Cardiac fibroblast (primary cell): ENCODE results near the gene HIC1.

Experiments used
- DNase-seq, 2 donors: peaks; one replicate each; pipeline versions ENCODE4 v3.0.0 to v3.0.0-alpha.2; 2010; ENCODE audit warnings: low read depth in 2 of 2
- H3K4me3 ChIP-seq, 2 donors: replicated peaks in 1 of 2; 1 replicate in 1 of 2; 2 replicates in 1 of 2; pipeline ENCODE4 v1.5.1; 2011; ENCODE audit warnings: low read depth in 2 of 2, low read length in 2 of 2, mild to moderate bottlenecking in 2 of 2, moderate library complexity in 1 of 2
- TF ChIP-seq, protein P1 (sequence below): IDR thresholded peaks from one replicate; pipeline ENCODE4 v1.5.1; 2011; ENCODE audit warnings: low read depth, mild to moderate bottlenecking, low read length, inconsistent platforms

Gene HIC1

DNA sequence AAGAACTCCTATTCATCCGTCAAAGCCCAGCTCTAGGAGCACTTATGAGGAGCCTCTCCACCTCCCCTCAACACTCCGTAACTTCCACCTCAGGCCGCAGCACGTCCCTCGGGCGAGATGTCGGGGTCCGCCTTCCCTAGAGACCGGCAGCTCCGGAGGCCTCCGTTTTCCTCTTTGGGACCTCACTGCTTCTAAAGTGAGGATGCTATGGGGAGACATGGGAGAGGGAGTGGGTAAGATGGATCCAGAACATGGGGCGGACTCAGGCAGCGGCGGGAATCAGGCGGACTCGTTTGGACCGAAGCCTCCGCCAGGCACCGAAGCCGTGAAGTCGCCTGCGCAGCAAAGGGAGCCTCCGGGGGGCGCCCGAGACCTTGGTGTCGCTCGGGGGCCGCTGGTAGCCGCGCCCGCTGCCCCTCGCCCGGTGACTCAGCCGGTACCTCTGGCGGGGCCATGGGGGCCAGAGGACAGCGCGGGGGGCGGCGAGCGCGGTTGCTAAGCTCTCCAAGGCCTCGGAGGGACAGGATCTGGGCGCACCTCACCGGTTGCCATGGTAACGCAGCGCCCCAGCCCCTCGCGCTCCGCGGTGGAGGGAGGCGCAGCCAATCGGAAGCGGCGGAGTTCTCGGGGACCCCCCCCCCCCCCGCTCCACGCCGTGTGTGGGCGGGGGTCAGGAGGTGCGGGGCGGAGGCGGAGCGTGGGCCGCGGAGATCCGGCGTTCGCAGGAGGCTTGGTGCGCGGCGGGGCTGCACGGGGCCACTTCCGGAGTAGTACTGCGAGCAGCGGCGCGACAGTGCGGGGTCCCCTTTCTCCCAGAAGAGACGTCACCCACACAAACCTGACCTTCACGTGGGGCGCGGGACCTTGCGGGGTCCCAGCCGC is 1.3 kb upstream of the HIC1 start:
- TF ChIP-seq, protein P1, sequence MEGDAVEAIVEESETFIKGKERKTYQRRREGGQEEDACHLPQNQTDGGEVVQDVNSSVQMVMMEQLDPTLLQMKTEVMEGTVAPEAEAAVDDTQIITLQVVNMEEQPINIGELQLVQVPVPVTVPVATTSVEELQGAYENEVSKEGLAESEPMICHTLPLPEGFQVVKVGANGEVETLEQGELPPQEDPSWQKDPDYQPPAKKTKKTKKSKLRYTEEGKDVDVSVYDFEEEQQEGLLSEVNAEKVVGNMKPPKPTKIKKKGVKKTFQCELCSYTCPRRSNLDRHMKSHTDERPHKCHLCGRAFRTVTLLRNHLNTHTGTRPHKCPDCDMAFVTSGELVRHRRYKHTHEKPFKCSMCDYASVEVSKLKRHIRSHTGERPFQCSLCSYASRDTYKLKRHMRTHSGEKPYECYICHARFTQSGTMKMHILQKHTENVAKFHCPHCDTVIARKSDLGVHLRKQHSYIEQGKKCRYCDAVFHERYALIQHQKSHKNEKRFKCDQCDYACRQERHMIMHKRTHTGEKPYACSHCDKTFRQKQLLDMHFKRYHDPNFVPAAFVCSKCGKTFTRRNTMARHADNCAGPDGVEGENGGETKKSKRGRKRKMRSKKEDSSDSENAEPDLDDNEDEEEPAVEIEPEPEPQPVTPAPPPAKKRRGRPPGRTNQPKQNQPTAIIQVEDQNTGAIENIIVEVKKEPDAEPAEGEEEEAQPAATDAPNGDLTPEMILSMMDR: peak; percentile 43
- H3K4me3 ChIP-seq: peak overlapping the region; percentile 38 to 69
- DNase-seq: peak; percentile 74 to 80

GRCh38 chr17:2054262-2054511 is 716 bp upstream of the HIC1 start:
- DNase-seq: no peak
- TF ChIP-seq, protein P1: no peak
- H3K4me3 ChIP-seq: peak overlapping the region; percentile 38 to 69

DNA sequence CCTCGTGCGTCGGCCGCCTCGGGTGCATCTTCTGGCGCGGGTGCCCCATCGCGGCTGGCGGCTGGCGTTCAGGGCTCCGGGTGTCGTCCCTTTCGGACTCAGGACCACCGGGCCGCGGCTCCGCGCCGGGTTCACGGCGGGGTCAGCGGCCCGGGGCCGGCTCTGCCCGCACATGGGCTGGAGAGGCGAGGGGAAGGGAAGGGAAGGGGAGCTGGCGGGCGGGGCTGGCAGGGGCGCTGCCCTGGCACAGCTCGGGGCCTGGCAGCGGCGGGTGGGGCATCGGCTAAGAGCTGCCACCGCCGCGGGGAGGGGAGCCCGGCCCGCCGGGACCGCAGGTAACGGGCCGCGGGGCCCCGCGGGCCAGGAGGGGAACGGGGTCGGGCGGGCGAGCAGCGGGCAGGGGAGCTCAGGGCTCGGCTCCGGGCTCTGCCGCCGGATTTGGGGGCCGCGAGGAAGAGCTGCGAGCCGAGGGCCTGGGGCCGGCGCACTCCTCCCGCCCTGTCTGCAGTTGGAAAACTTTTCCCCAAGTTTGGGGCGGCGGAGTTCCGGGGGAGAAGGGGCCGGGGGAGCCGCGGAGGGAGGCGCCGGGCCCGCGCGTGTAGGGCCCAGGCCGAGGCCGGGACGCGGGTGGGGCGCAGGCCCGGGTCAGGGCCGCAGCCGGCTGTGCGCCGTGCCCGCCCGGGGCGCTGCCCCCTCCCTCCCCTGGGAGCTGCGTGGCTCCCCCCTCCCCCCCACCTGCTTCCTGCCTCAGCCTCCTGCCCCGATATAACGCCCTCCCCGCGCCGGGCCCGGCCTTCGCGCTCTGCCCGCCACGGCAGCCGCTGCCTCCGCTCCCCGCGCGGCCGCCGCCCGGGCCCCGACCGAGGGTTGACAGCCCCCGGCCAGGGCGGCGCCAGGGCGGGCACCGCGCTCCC is 646 bp downstream of the HIC1 start:
- peak overlapping the region; percentile 49 to 69 for H3K4me3 ChIP-seq
- peak; percentile 64 to 69 for DNase-seq
- TF ChIP-seq, protein P1: no peak

DNA sequence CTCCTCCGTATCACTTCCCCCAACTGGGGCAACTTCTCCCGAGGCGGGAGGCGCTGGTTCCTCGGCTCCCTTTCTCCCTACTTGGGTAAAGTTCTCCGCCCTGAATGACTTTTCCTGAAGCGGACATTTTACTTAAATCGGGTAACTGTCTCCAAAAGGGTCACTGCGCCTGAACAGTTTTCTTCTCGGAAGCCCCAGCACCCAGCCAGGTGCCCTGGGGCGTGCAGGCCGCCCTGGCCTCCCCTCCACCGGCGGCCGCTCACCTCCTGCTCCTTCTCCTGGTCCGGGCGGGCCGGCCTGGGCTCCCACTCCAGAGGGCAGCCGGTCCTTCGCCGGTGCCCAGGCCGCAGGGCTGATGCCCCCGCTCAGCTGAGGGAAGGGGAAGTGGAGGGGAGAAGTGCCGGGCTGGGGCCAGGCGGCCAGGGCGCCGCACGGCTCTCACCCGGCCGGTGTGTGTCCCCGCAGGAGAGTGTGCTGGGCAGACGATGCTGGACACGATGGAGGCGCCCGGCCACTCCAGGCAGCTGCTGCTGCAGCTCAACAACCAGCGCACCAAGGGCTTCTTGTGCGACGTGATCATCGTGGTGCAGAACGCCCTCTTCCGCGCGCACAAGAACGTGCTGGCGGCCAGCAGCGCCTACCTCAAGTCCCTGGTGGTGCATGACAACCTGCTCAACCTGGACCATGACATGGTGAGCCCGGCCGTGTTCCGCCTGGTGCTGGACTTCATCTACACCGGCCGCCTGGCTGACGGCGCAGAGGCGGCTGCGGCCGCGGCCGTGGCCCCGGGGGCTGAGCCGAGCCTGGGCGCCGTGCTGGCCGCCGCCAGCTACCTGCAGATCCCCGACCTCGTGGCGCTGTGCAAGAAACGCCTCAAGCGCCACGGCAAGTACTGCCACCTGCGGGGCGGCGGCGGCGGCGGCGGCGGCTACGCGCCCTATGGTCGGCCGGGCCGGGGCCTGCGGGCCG is 1.6 kb downstream of the HIC1 start:
- H3K4me3 ChIP-seq: peak overlapping the region; percentile 49 to 69
- TF ChIP-seq, protein P1: no peak

DNA sequence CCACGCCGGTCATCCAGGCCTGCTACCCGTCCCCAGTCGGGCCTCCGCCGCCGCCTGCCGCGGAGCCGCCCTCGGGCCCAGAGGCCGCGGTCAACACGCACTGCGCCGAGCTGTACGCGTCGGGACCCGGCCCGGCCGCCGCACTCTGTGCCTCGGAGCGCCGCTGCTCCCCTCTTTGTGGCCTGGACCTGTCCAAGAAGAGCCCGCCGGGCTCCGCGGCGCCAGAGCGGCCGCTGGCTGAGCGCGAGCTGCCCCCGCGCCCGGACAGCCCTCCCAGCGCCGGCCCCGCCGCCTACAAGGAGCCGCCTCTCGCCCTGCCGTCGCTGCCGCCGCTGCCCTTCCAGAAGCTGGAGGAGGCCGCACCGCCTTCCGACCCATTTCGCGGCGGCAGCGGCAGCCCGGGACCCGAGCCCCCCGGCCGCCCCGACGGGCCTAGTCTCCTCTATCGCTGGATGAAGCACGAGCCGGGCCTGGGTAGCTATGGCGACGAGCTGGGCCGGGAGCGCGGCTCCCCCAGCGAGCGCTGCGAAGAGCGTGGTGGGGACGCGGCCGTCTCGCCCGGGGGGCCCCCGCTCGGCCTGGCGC is 2.4 kb downstream of the HIC1 start:
- TF ChIP-seq, protein P1: no peak
- peak; percentile 50 to 57 for DNase-seq
- H3K4me3 ChIP-seq: peak overlapping the region in 1 of 2 donors; percentile 69

More for the DNA sequence above, 1.6 kb downstream of the HIC1 start:
- peak; percentile 72 to 74 for DNase-seq
